CD4-positive, alpha-beta memory T cell (primary cell): ENCODE measurements around the gene SYVN1. TPM values are rescaled to one million over a fixed set of nuclear protein-coding genes. Genes with fewer than 3 reads are reported as not detected.

ENCODE experiments used
- CTCF ChIA-PET: fragments of 350-600 bp; sonication (Branson Sonifier 250); formaldehyde crosslinking; loops from one replicate; lab custom pipeline; 2021; ENCODE audit warnings: inconsistent platforms; ENCODE audit not compliant: partially characterized antibody; lab: Charles Lee
- POLR2A ChIA-PET: fragments of 350-600 bp; sonication (Branson Sonifier 250); formaldehyde crosslinking; loops from one replicate; lab custom pipeline; 2021; ENCODE audit not compliant: partially characterized antibody; lab: Charles Lee
- DNase-seq, 5 donors: peaks; one replicate each; pipeline versions ENCODE4 v3.0.0 to v3.0.0-alpha.2; 2020 to 2022; ENCODE audit warnings: mixed read lengths in 1 of 5
- H3K27ac ChIP-seq: one replicate; pipeline ENCODE4 v1.7.0; 2013; ENCODE audit warnings: low read depth, low read length
- H3K27me3 ChIP-seq: 2 replicates; pipeline ENCODE4 v1.7.0; 2013; ENCODE audit warnings: mild to moderate bottlenecking, low read length, moderate library complexity; ENCODE audit not compliant: insufficient read depth
- H3K36me3 ChIP-seq: 2 replicates; pipeline ENCODE4 v1.7.0; 2013; ENCODE audit warnings: mild to moderate bottlenecking, low read length, moderate library complexity; ENCODE audit not compliant: insufficient read depth
- H3K4me1 ChIP-seq: 2 replicates; pipeline ENCODE4 v1.7.0; 2013; ENCODE audit warnings: mild to moderate bottlenecking, low read length, moderate library complexity; ENCODE audit not compliant: insufficient read depth
- H3K4me3 ChIP-seq, 2 donors: one replicate each; pipeline ENCODE4 v1.7.0; 2013; ENCODE audit warnings: low read length in 2 of 2, mild to moderate bottlenecking in 1 of 2
- H3K9me3 ChIP-seq, 2 donors: one replicate each; pipeline ENCODE4 v1.7.0; 2013; ENCODE audit warnings: low read length in 2 of 2, control low read depth in 1 of 2; ENCODE audit not compliant: control insufficient read depth in 1 of 2
- H3K27ac Mint-ChIP-seq, 7 donors: one replicate each; pipeline ENCODE4 v1.8.0; 2020 to 2021; ENCODE audit warnings: mixed read lengths in 7 of 7, mild to moderate bottlenecking in 6 of 7, inconsistent platforms in 3 of 7, moderate library complexity in 3 of 7
- H3K27me3 Mint-ChIP-seq, 2 donors: one replicate each; pipeline ENCODE4 v1.8.0; 2020 to 2021; ENCODE audit warnings: mixed read lengths in 2 of 2
- H3K36me3 Mint-ChIP-seq, 2 donors: one replicate each; pipeline ENCODE4 v1.8.0; 2020 to 2021; ENCODE audit warnings: mixed read lengths in 2 of 2, inconsistent platforms in 1 of 2, mild to moderate bottlenecking in 1 of 2
- H3K4me1 Mint-ChIP-seq, 4 donors: one replicate each; pipeline ENCODE4 v1.8.0; 2020 to 2021; ENCODE audit warnings: mixed read lengths in 4 of 4, mild to moderate bottlenecking in 1 of 4
- H3K4me3 Mint-ChIP-seq, 8 donors: one replicate each; pipeline ENCODE4 v1.8.0; 2020 to 2021; ENCODE audit warnings: mixed read lengths in 8 of 8, mild to moderate bottlenecking in 7 of 8, moderate library complexity in 6 of 8, inconsistent platforms in 3 of 8
- H3K9me3 Mint-ChIP-seq, 8 donors: one replicate each; pipeline ENCODE4 v1.8.0; 2020 to 2021; ENCODE audit warnings: mixed read lengths in 8 of 8, mild to moderate bottlenecking in 5 of 8, inconsistent platforms in 3 of 8, moderate library complexity in 1 of 8
- intact Hi-C: fragments of 100-400 bp; cut with micrococcal nuclease; formaldehyde crosslinking; loops from one replicate; pipeline ENCODE4 v1.15.1; 2023
- polyA plus RNA-seq, 2 donors: library from polyadenylated mRNA; unstranded; fragments of 300-500 nt; fragmentation: Illumina TruSeq; gene quantifications; one replicate each; pipeline ENCODE4 v1.2.3, GENCODE V29; 2021
- total RNA-seq, 2 experiments: library from RNA; stranded (reverse); gene quantifications; one replicate each; pipeline ENCODE4 v1.2.3, GENCODE V29; 2021

Gene SYVN1
- total and polyA plus RNA-seq, 4 experiments from 2014 or later: 2.8 to 76.5 (median 45.5) TPM

GRCh38 chr11:65084598-65085375 is 49.5 kb downstream of the SYVN1 start:
- peak overlapping the region; percentile 50 to 75 for H3K4me3 ChIP-seq

GRCh38 chr11:65083834-65084597 is 50.3 kb downstream of the SYVN1 start, which contains the start of the genes CDCA5 and ZFPL1:
CDCA5 (minus strand) TSS chr11:65084040; CDS start chr11:65083978, 62 bp downstream.
ZFPL1 (plus strand) TSS chr11:65084222; CDS start chr11:65084699, 477 bp downstream.
- POLR2A ChIA-PET: interaction anchor here (0.7 to 2.4 kb wide), 8 partner anchors 10 to 196 kb away, joined by 3 to 16 read pairs (median 6); partner anchors contain the start of genes FAU, MRPL49, SAC3D1 and VPS51
- peaks cover 30% of the 10 kb centered on the region for H3K36me3 ChIP-seq
- peak; percentile 94 to 98 (median 97) for DNase-seq
- intact Hi-C loops: loop anchor here (1.0 kb wide), 8 partner anchors 12 to 306 kb away; partner anchors contain the start of genes FAU, MRPL49, PPP2R5B and SF1
- Mint-ChIP-seq H3K27ac (peak within 1 kb of the TSS; percentile 97 to 99 (median 98)), H3K27me3 (no peaks in the 10 kb centered on the region), H3K36me3 (peaks cover 20 to 24% of the 10 kb centered on the region in 2 donors), H3K9me3 (peaks cover 0 to 4% (median 0%) of the 10 kb centered on the region in 8 donors), H3K4me1 (peaks cover 9 to 42% (median 26%) of the 10 kb centered on the region in 4 donors), H3K4me3 (peak within 1 kb of the TSS; percentile 92 to 96 (median 94))
- no peaks in the 10 kb centered on the region for H3K27me3 ChIP-seq
- H3K4me1 ChIP-seq: peaks cover 25% of the 10 kb centered on the region
- H3K9me3 ChIP-seq: no peaks in the 10 kb centered on the region
- peak within 1 kb of the TSS; percentile 94 for H3K27ac ChIP-seq
- CTCF ChIA-PET: interaction anchor here (1.1 to 1.5 kb wide), 6 partner anchors 11 to 71 kb away, joined by 3 to 5 read pairs (median 4); partner anchors contain the start of genes ARL2 and ZNHIT2
- peak within 1 kb of the TSS; percentile 74 to 75 for H3K4me3 ChIP-seq

More at GRCh38 chr11:65084598-65085375, 49.5 kb downstream of the SYVN1 start:
- H3K27me3 ChIP-seq: no peaks in the 10 kb centered on the region
- H3K9me3 ChIP-seq: no peaks in the 10 kb centered on the region
- Mint-ChIP-seq H3K27me3 (no peaks in the 10 kb centered on the region), H3K27ac (peak overlapping the region; percentile 97 to 99 (median 98)), H3K4me1 (peaks cover 9 to 42% (median 25%) of the 10 kb centered on the region in 4 donors), H3K4me3 (peak overlapping the region; percentile 92 to 96 (median 94)), H3K9me3 (peaks cover 0 to 4% (median 0%) of the 10 kb centered on the region in 8 donors), H3K36me3 (peaks cover 28 to 29% of the 10 kb centered on the region in 2 donors)
- ChIA-PET CTCF (interaction anchor here (1.0 to 1.8 kb wide), 8 partner anchors 10 to 70 kb away, joined by 3 to 9 read pairs (median 4); partner anchors contain the start of genes ARL2 and SAC3D1), POLR2A (interaction anchor here (0.8 to 3.0 kb wide), 7 partner anchors 9 to 37 kb away, joined by 3 to 17 read pairs (median 4); partner anchors contain the start of genes FAU, MRPL49, TM7SF2 and VPS51)
- peak overlapping the region; percentile 94 for H3K27ac ChIP-seq
- intact Hi-C loops: loop anchor here (1.0 kb wide), 8 partner anchors 12 to 306 kb away; partner anchors contain the start of genes FAU, MRPL49, PPP2R5B and SF1
- peaks cover 37% of the 10 kb centered on the region for H3K36me3 ChIP-seq
- no peak for DNase-seq
- peaks cover 24% of the 10 kb centered on the region for H3K4me1 ChIP-seq

DNA sequence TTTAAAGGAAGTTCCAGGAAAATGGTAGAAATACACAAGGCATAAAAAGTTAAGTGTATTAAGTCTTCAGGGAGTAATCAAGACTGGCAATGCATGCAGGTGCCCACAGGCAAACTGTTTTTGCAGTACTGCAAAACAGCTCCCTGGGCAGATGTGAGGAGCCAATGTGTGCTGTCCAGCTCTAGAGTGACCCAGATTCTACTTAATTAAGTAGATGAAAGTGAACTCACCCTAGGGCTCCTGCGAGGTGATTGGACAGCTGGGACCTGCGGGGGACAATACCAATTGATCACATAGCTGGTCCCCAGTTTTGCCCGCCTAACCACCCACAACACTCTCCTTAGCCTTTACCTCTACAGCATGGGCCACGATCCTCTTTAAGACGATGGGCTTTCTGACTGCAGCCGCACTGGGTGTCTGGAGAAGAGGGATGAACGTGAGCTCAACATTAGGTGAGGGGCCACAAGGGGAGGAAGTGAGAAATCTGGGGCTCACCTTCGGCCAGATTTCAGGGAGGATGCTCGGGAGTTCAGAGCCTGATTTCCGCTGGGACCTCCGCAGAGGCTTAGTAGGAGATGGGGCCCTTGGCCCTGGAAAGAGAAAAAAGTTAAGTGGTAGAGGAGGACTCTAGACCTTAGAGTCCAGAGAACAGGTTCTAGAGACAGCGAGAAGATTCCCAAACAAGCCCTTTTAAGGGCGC is 51.0 kb downstream of the SYVN1 start:
- Histone ChIP-seq H3K4me3 (peak overlapping the region; percentile 74 to 75), H3K4me1 (peaks cover 32% of the 10 kb centered on the region), H3K27ac (peak overlapping the region; percentile 94), H3K9me3 (no peaks in the 10 kb centered on the region), H3K36me3 (peaks cover 29% of the 10 kb centered on the region), H3K27me3 (no peaks in the 10 kb centered on the region)
- peaks cover 13 to 17% of the 10 kb centered on the region in 2 donors for H3K36me3 Mint-ChIP-seq
- H3K4me1 Mint-ChIP-seq: peaks cover 11 to 46% (median 29%) of the 10 kb centered on the region in 4 donors
- H3K4me3 Mint-ChIP-seq: peak overlapping the region; percentile 92 to 96 (median 94)
- peak overlapping the region; percentile 97 to 99 (median 98) for H3K27ac Mint-ChIP-seq
- H3K27me3 Mint-ChIP-seq: no peaks in the 10 kb centered on the region
- H3K9me3 Mint-ChIP-seq: peaks cover 0 to 4% (median 0%) of the 10 kb centered on the region in 8 donors
- POLR2A ChIA-PET: interaction anchor here (0.7 to 2.4 kb wide), 8 partner anchors 11 to 195 kb away, joined by 3 to 16 read pairs (median 6); partner anchors contain the start of genes FAU, MRPL49, SAC3D1 and VPS51
- DNase-seq: peak in 1 of 5 donors; percentile 4
- intact Hi-C loops: no loop called here
- CTCF ChIA-PET: interaction anchor here (0.8 to 1.5 kb wide), 10 partner anchors 12 to 183 kb away, joined by 3 to 5 read pairs (median 4); partner anchors contain the start of genes ARL2, TM7SF2 and ZNHIT2

- intact Hi-C loops: loop anchor here (1.0 to 5.0 kb wide), 4 partner anchors 38 to 232 kb away; partner anchors contain the start of genes SAC3D1 and SNX15
- Mint-ChIP-seq H3K27ac (peak overlapping the region in 6 of 7 donors; percentile 42 to 93 (median 74)), H3K4me3 (no peak overlapping the region), H3K36me3 (peaks cover 0 to 2% of the 10 kb centered on the region in 2 donors), H3K27me3 (no peaks in the 10 kb centered on the region), H3K9me3 (peaks cover 0 to 1% (median 0%) of the 10 kb centered on the region in 8 donors), H3K4me1 (peaks cover 4 to 29% (median 18%) of the 10 kb centered on the region in 4 donors)
- Histone ChIP-seq H3K27ac (peak overlapping the region; percentile 35), H3K4me1 (peaks cover 24% of the 10 kb centered on the region), H3K4me3 (no peak overlapping the region), H3K27me3 (no peaks in the 10 kb centered on the region), H3K9me3 (no peaks in the 10 kb centered on the region), H3K36me3 (no peaks in the 10 kb centered on the region)
- ChIA-PET POLR2A (interaction anchor here (1.1 to 1.3 kb wide), 2 partner anchors 38 kb away, joined by 3 to 4 read pairs; partner anchors contain the start of genes SAC3D1 and ZNHIT2), CTCF (interaction anchor here (0.7 to 9.5 kb wide), 9 partner anchors 10 to 67 kb away, joined by 3 to 57 read pairs (median 4); partner anchors contain the start of genes ARL2, SAC3D1 and SYVN1)
- no peak for DNase-seq
Measured at GRCh38 chr11:65078786-65079342, 55.5 kb downstream of the SYVN1 start.

DNA sequence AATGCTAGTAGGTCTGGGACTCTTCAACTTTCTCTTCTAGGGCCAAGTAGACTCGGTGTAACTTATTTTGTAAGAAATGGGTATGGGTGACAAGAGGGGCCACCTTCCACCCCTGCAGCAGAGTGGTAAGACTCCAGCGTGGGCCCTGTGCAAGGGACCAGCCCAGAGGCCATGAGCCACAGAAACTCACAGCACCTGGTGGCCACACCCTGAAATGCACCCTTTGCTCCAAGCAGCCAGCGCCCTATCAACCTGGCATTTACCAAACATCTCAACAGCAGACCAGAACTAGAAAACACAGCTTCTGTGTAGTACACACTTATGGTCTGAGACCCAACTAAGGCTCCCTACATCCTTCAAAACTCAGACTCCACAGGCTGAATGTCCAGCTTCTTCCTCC is 56.2 kb downstream of the SYVN1 start:
- Mint-ChIP-seq H3K4me1 (peaks cover 4 to 22% (median 12%) of the 10 kb centered on the region in 4 donors), H3K27ac (peak overlapping the region; percentile 42 to 93 (median 81)), H3K4me3 (peak overlapping the region in 2 of 8 donors; percentile 9 to 30), H3K36me3 (no peaks in the 10 kb centered on the region), H3K9me3 (no peaks in the 10 kb centered on the region), H3K27me3 (no peaks in the 10 kb centered on the region)
- no peaks in the 10 kb centered on the region for H3K27me3 ChIP-seq
- H3K4me1 ChIP-seq: peaks cover 18% of the 10 kb centered on the region
- no peak overlapping the region for H3K4me3 ChIP-seq
- CTCF ChIA-PET: interaction anchor here (0.7 to 9.5 kb wide), 8 partner anchors 10 to 66 kb away, joined by 3 to 57 read pairs (median 4); partner anchors contain the start of genes ARL2, SAC3D1 and SYVN1
- H3K9me3 ChIP-seq: no peaks in the 10 kb centered on the region
- peak; percentile 71 to 75 (median 72) for DNase-seq
- POLR2A ChIA-PET: interaction anchor here (0.7 to 1.3 kb wide), 3 partner anchors 33 to 44 kb away, joined by 3 read pairs; partner anchors contain the start of genes FAU, MRPL49, SAC3D1 and TM7SF2
- H3K36me3 ChIP-seq: no peaks in the 10 kb centered on the region
- intact Hi-C loops: loop anchor here (1.0 to 5.0 kb wide), 4 partner anchors 37 to 231 kb away; partner anchors contain the start of genes SAC3D1 and SNX15
- peak overlapping the region; percentile 35 for H3K27ac ChIP-seq
